ENCODE data around the gene GPR89B.
"Not testable (repeated sequence)": the region's sequence is repeated elsewhere in the genome, so short reads cannot be mapped to it uniquely, and the experiment has no call there.

GPR89B gene

DNA sequence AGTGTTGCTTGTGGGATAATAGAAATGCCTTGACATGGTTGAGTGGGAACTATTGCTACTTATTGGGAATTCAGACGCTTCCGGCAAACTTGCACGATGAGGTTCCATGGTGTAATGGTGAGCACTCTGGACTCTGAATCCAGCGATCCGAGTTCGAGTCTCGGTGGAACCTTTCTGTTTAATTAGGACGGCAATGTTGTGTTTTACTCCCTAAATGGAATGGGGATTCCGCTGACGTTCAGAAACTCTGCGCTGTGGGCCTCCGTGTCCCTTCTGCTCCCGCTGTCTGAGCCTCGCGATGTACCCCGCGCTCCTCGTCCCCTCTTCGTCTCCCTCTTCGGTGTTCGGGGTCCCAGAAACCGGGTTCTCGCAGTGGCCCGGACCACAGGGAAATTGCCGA lies 104.5 kb downstream of the GPR89B start:
- DNase-seq (ENCODE audit: low read depth): not testable (repeated sequence)

DNA sequence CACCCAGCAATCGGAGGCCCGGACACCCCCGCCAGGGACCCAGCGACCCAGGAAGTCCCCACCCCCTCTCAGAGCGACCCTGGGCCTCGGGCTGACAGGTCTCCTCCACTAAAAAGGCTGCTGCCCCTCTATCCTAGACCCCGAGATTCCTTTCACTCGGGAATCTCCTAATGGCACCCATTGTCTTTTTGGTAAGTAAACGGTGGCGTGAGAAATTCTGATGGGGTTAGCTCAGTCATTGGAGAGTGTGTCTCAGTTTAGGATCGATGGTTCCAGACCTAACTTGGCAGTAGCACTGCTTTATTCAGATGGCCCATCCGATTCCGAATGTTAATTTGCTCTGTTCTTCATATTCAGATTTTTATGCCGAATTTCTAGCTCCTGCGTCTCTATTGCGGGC lies 104.9 kb downstream of the GPR89B start:
- not testable (repeated sequence) for DNase-seq (ENCODE audit: low read depth)

DNA sequence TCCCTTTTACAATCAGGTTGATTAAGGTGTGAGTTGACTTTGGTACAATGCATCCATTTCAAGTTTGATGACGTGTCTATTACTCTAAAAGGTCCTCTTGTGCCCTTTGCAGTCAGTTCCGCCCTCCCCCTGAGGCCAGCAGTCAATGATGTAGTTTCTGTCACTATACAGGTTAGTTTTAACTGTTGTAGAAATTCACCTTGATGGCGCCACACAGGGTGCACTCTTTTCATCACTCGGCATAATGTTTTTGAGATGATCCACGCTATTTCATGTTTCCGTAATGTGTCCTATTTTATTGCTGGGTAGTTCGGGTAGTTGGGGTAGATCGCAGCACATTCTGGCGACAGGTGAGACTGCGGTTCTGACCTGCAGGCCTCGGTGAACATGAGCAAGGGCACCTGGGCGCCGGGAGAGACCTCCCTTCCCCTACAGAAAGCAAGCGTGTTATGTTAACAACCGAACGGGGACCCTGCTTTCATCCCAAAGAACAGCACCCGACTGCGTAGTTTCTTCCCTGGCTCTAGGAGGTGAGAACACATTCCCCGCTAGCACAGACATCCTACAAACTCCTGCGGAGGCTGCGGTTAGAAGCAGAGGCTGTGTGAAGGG lies 109.7 kb downstream of the GPR89B start:
- DNase-seq (ENCODE audit: low read depth): not testable (repeated sequence)

DNA sequence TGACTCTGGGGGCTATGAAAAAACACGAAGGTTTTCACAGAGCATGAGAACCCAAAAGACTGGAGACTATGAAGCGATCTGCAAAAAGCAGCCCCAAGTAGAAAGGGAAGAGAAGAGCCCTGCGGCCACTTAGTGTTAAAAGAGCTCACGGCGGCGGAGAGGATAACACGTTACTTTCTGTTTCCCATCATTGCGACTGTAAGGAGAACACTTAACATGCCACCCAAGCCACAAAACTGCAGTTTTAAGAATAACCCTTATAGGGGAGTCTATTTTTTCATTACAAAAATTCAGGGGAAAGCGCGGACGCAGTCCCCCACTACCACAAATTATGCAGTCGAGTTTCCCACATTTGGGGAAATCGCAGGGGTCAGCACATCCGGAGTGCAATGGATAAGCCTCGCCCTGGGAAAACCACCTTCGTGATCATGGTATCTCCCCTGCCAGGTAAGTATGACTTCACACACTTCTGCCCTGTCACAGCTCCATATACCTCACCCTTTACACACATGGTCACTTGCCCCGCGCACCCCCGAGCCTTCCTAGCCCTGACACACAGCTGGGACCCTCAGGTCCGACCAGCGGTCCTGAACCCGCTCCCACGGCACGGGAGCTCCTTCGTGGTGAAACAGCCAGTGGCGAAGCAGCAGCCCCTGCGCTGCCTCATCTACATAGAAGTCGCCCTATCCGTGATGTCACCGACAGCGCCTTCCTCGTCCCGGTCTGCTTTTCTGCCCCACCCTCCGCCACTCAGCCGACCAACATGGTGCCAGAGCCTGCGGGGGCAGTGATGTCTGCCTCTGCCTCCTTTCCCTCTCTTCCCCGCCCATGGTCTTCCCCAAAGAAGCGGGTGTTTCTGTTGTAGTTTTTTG lies 110.5 kb downstream of the GPR89B start:
- DNase-seq (ENCODE audit: low read depth): peak; percentile 93

Measured in amniotic epithelial cell (primary cell).